BE2C (cell line): ENCODE results near the gene TRAPPC2.

Experiments
- DNase-seq: peaks from one replicate; pipeline ENCODE4 v3.0.0-alpha.2; 2020
- H3K27me3 ChIP-seq: fragments of 250-450 bp; sonication (Bioruptor Pico); 2 replicates; pipeline ENCODE4 v1.5.1; 2020; ENCODE audit warnings: mild to moderate bottlenecking
- H3K36me3 ChIP-seq: fragments of 250-450 bp; sonication (Bioruptor Pico); 2 replicates; pipeline ENCODE4 v1.5.1; 2020; ENCODE audit warnings: mild to moderate bottlenecking
- H3K4me1 ChIP-seq: fragments of 250-450 bp; sonication (Bioruptor Pico); 2 replicates; pipeline ENCODE4 v1.5.1; 2020
- H3K4me3 ChIP-seq: 2 replicates; pipeline ENCODE4 v1.5.1; 2011; ENCODE audit warnings: low read depth, low read length
- H3K9me3 ChIP-seq: fragments of 250-450 bp; sonication (Bioruptor Pico); 2 replicates; pipeline ENCODE4 v1.5.1; 2020
- TF ChIP-seq, protein P1 (sequence below): IDR thresholded peaks from 2 replicates; pipeline ENCODE4 v1.5.1; 2012; ENCODE audit warnings: mild to moderate bottlenecking, low read depth, low read length

The TRAPPC2 gene

GRCh38 chrX:13761606-13762414, 27.4 kb upstream of the TRAPPC2 start:
- TF ChIP-seq, protein P1, sequence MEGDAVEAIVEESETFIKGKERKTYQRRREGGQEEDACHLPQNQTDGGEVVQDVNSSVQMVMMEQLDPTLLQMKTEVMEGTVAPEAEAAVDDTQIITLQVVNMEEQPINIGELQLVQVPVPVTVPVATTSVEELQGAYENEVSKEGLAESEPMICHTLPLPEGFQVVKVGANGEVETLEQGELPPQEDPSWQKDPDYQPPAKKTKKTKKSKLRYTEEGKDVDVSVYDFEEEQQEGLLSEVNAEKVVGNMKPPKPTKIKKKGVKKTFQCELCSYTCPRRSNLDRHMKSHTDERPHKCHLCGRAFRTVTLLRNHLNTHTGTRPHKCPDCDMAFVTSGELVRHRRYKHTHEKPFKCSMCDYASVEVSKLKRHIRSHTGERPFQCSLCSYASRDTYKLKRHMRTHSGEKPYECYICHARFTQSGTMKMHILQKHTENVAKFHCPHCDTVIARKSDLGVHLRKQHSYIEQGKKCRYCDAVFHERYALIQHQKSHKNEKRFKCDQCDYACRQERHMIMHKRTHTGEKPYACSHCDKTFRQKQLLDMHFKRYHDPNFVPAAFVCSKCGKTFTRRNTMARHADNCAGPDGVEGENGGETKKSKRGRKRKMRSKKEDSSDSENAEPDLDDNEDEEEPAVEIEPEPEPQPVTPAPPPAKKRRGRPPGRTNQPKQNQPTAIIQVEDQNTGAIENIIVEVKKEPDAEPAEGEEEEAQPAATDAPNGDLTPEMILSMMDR = no peak
- no peaks in the 10 kb centered on the region for H3K27me3 ChIP-seq

DNA sequence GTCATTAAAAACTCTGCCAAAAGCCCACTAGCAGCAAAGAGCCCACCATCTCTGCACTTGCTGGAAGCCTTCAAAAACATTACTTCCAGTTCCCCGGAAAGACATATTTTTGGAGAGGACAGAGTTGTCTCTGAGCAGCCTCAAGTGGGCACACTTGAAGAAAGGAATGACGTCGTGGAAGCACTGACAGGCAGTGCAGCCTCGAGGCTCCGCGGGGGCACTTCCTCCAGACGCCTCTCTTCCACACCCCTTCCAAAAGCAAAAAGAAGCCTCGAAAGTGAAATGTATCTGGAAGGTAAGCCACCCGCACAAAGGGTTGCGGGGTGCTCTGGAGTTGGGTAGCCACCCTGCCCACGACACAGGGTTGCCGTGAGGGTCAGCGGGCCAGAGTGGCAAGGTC, 26.0 kb upstream of the TRAPPC2 start:
- H3K4me1 ChIP-seq = no peaks in the 10 kb centered on the region
- H3K9me3 ChIP-seq = no peaks in the 10 kb centered on the region
- H3K36me3 ChIP-seq = no peaks in the 10 kb centered on the region

More at GRCh38 chrX:13761606-13762414, 27.4 kb upstream of the TRAPPC2 start:
- Histone ChIP-seq H3K9me3 (no peaks in the 10 kb centered on the region), H3K4me3 (no peak overlapping the region), H3K36me3 (no peaks in the 10 kb centered on the region; the same call in 1 of the 2 replicates), H3K4me1 (no peaks in the 10 kb centered on the region)
- no peak for DNase-seq

GRCh38 chrX:13759152-13759718, 24.8 kb upstream of the TRAPPC2 start:
- Histone ChIP-seq H3K4me1 (no peaks in the 10 kb centered on the region), H3K27me3 (no peaks in the 10 kb centered on the region)
- no peak for DNase-seq

More for the DNA sequence above, 26.0 kb upstream of the TRAPPC2 start:
- TF ChIP-seq, protein P1 = no peak
- DNase-seq = no peak
- Histone ChIP-seq H3K27me3 (no peaks in the 10 kb centered on the region), H3K4me3 (no peak overlapping the region)

GRCh38 chrX:13756381-13756780, 22.0 kb upstream of the TRAPPC2 start:
- Histone ChIP-seq H3K4me1 (no peaks in the 10 kb centered on the region), H3K36me3 (no peaks in the 10 kb centered on the region), H3K4me3 (no peak overlapping the region), H3K27me3 (no peaks in the 10 kb centered on the region), H3K9me3 (no peaks in the 10 kb centered on the region)
- TF ChIP-seq, protein P1 = no peak
- DNase-seq = no peak

More at GRCh38 chrX:13759152-13759718, 24.8 kb upstream of the TRAPPC2 start:
- Histone ChIP-seq H3K9me3 (no peaks in the 10 kb centered on the region), H3K36me3 (no peaks in the 10 kb centered on the region), H3K4me3 (no peak overlapping the region)
- TF ChIP-seq, protein P1 = no peak

- H3K4me3 ChIP-seq = no peak overlapping the region
- TF ChIP-seq, protein P1 = no peak
- H3K4me1 ChIP-seq = no peaks in the 10 kb centered on the region
- H3K9me3 ChIP-seq = no peaks in the 10 kb centered on the region
- no peaks in the 10 kb centered on the region for H3K27me3 ChIP-seq
- peaks cover 4% of the 10 kb centered on the region; the same call in 1 of the 2 replicates for H3K36me3 ChIP-seq
- no peak for DNase-seq
Observed at GRCh38 chrX:13755254-13755653, 20.8 kb upstream of the TRAPPC2 start.

- no peak for DNase-seq
- H3K4me1 ChIP-seq = no peaks in the 10 kb centered on the region
- no peaks in the 10 kb centered on the region for H3K9me3 ChIP-seq
- H3K4me3 ChIP-seq = no peak overlapping the region
- H3K36me3 ChIP-seq = peaks cover 4% of the 10 kb centered on the region; the same call in 1 of the 2 replicates
- H3K27me3 ChIP-seq = no peaks in the 10 kb centered on the region
- TF ChIP-seq, protein P1 = no peak
Observed at GRCh38 chrX:13754765-13755164, 20.3 kb upstream of the TRAPPC2 start.
